Endothelial cell of umbilical vein (primary cell): Measurements from ENCODE around the gene HECW1. TPM values are rescaled to one million over a fixed set of nuclear protein-coding genes. Genes with fewer than 3 reads are reported as not detected.

Experiments
- BruUV-seq: library from RNA; stranded (reverse); fragments of 400-500 nt; replicated peaks from 2 replicates; lab custom pipeline; 2021; lab: Mats Ljungman, UMichigan
- CTCF ChIA-PET: fragments of 300-600, 350-600 bp; sonication (Branson Sonifier 250); formaldehyde crosslinking; loops from one replicate; lab custom pipeline; 2021; ENCODE audit warnings: antibody characterized with exemption, inconsistent platforms; lab: Charles Lee
- POLR2A ChIA-PET: fragments of 300-600, 350-600 bp; sonication (Branson Sonifier 250); formaldehyde crosslinking; loops from one replicate; lab custom pipeline; 2021; ENCODE audit warnings: antibody characterized with exemption, inconsistent platforms; lab: Charles Lee
- DNase-seq: peaks from one replicate; pipeline ENCODE4 v3.0.0-alpha.2; 2011; ENCODE audit warnings: low read depth, low spot score
- FAIRE-seq: peaks from 2 replicates; lab custom pipeline; 2011; peaks lifted over from hg19 to GRCh38; lab: Jason Lieb, UNC
- H2AFZ ChIP-seq: 2 replicates; pipeline ENCODE4 v1.6.0; 2012; ENCODE audit warnings: low read depth, low read length, control low read depth, inconsistent platforms
- H3K27ac ChIP-seq: 2 replicates; pipeline ENCODE4 v1.5.1; 2011; ENCODE audit warnings: low read depth, mild to moderate bottlenecking, control low read depth, low read length, moderate library complexity; ENCODE audit not compliant: insufficient read depth
- H3K27me3 ChIP-seq, 2 experiments: 2 replicates each; pipeline versions ENCODE4 v1.6.0 to v1.6.1; 2011; ENCODE audit warnings: low read length in 2 of 2, mixed read lengths in 1 of 2; ENCODE audit not compliant: control insufficient read depth in 2 of 2, insufficient read depth in 2 of 2
- H3K36me3 ChIP-seq, 2 experiments: 2 replicates in 1 of 2; 3 replicates in 1 of 2; pipeline ENCODE4 v1.5.1; 2011; ENCODE audit warnings: low read length in 2 of 2, mild to moderate bottlenecking in 1 of 2, moderate library complexity in 1 of 2; ENCODE audit not compliant: control insufficient read depth in 2 of 2, insufficient read depth in 2 of 2; ENCODE audit errors: extremely low read depth in 1 of 2
- H3K4me1 ChIP-seq: 3 replicates; pipeline ENCODE4 v1.5.1; 2011; ENCODE audit warnings: mild to moderate bottlenecking, low read length; ENCODE audit not compliant: control insufficient read depth, insufficient read depth; ENCODE audit errors: extremely low read depth
- H3K4me2 ChIP-seq: 2 replicates; pipeline ENCODE4 v1.6.1; 2011; ENCODE audit warnings: low read length, control low read depth, mixed read lengths; ENCODE audit not compliant: insufficient read depth
- H3K4me3 ChIP-seq, 3 experiments: fragments of 200-600 bp in 1 of 3; sonication (generic), shearing (Covaris generic) in 1 of 3; replicated peaks in 1 of 3; 2 replicates each; pipeline ENCODE4 v1.5.1; 2011 to 2016; ENCODE audit warnings: control low read depth in 3 of 3, low read length in 3 of 3, mild to moderate bottlenecking in 2 of 3, inconsistent platforms in 1 of 3, low read depth in 1 of 3, moderate library complexity in 1 of 3; ENCODE audit not compliant: insufficient read depth in 1 of 3
- H3K79me2 ChIP-seq: 2 replicates; pipeline ENCODE4 v1.6.0; 2012; ENCODE audit warnings: low read length, inconsistent platforms; ENCODE audit not compliant: control insufficient read depth, insufficient read depth
- H3K9ac ChIP-seq: replicated peaks from 2 replicates; pipeline ENCODE3; 2011; ENCODE audit warnings: low read length, control low read depth; ENCODE audit not compliant: insufficient read depth; ENCODE audit errors: extremely low read depth
- H3K9me1 ChIP-seq: replicated peaks from 3 replicates; pipeline ENCODE4 v1.6.0; 2011; ENCODE audit warnings: mild to moderate bottlenecking, low read length; ENCODE audit not compliant: control insufficient read depth, insufficient read depth; ENCODE audit errors: extremely low read depth
- H3K9me3 ChIP-seq: replicated peaks from 2 replicates; pipeline ENCODE4 v1.5.1; 2012; ENCODE audit warnings: low read length, inconsistent platforms; ENCODE audit not compliant: control insufficient read depth, insufficient read depth
- H4K20me1 ChIP-seq: replicated peaks from 2 replicates; pipeline ENCODE3; 2011; ENCODE audit warnings: mild to moderate bottlenecking, low read length; ENCODE audit not compliant: control insufficient read depth, insufficient read depth; ENCODE audit errors: extremely low read depth
- EZH2 ChIP-seq: IDR thresholded peaks from 2 replicates; pipeline ENCODE4 v1.6.1; 2012; ENCODE audit warnings: borderline replicate concordance, low read depth, mild to moderate bottlenecking, moderate library complexity, low read length, inconsistent platforms; ENCODE audit not compliant: severe bottlenecking
- FOS ChIP-seq: IDR thresholded peaks from 2 replicates; pipeline ENCODE4 v1.6.1; 2011; ENCODE audit warnings: mild to moderate bottlenecking, low read length, moderate library complexity, borderline replicate concordance; ENCODE audit not compliant: insufficient read depth
- GATA2 ChIP-seq: IDR thresholded peaks from 2 replicates; pipeline ENCODE4 v1.7.0; 2011; ENCODE audit warnings: low read depth, mild to moderate bottlenecking, moderate library complexity, mixed read lengths, low read length; ENCODE audit not compliant: insufficient read length, insufficient read depth
- JUN ChIP-seq: IDR thresholded peaks from 2 replicates; pipeline ENCODE4 v1.6.1; 2011; ENCODE audit warnings: borderline replicate concordance, low read depth; ENCODE audit not compliant: insufficient read length, insufficient read depth
- MYC ChIP-seq: IDR thresholded peaks from one replicate; pipeline ENCODE4 v1.6.1; 2011; ENCODE audit warnings: mild to moderate bottlenecking, low read depth, low read length
- POLR2A ChIP-seq: IDR thresholded peaks from 2 replicates; pipeline ENCODE4 v1.6.1; 2012; ENCODE audit warnings: low read depth, mild to moderate bottlenecking, control low read depth, low read length
- POLR2AphosphoS5 ChIP-seq: IDR thresholded peaks from 2 replicates; pipeline ENCODE4 v1.6.1; 2012; ENCODE audit warnings: low read depth, mild to moderate bottlenecking, control low read depth, low read length, moderate library complexity; ENCODE audit not compliant: insufficient read depth
- dilution Hi-C: fragments of 300-500 bp; cut with MboI; formaldehyde crosslinking; loops from one replicate; pipeline ENCODE4 v1.15.0; 2019; ENCODE audit warnings: low sequenced_read_pairs; ENCODE audit not compliant: extremely low pct_ligation_motif_present
- intact Hi-C: fragments of 100-400 bp; cut with micrococcal nuclease; formaldehyde crosslinking; loops from one replicate; pipeline ENCODE4 v1.10.0; 2022
- polyA plus RNA-seq, 4 experiments: library from polyadenylated mRNA; depleted of rRNA in 3 of 4; stranded (reverse) in 3 of 4; unstranded in 1 of 4; fragments of >200 nt; gene quantifications; 2 replicates each; pipeline versions ENCODE4 v1.2.1 to v1.2.3, GENCODE V29; 2011 to 2012; ENCODE audit warnings: missing spikeins in 1 of 4
- total RNA-seq: library from RNA; stranded (reverse); gene quantifications from 2 replicates; pipeline ENCODE4 v1.2.3, GENCODE V29; 2021
- TF ChIP-seq, protein P1 (sequence below): IDR thresholded peaks from 2 replicates; pipeline ENCODE4 v1.6.1; 2011; ENCODE audit not compliant: insufficient read depth, insufficient read length
- TF ChIP-seq, protein P2 (sequence below), 2 donors: IDR thresholded peaks; 1 replicate in 1 of 2; 2 replicates in 1 of 2; pipeline ENCODE4 v1.5.1; 2011; ENCODE audit warnings: low read length in 2 of 2, mild to moderate bottlenecking in 2 of 2, moderate library complexity in 2 of 2, control low read depth in 1 of 2, inconsistent platforms in 1 of 2, low read depth in 1 of 2; ENCODE audit not compliant: insufficient read depth in 1 of 2; ENCODE audit errors: extremely low read depth in 1 of 2

The HECW1 gene
- total and polyA plus RNA-seq, 2 donors (not counting 3 experiments of a cell fraction or from before 2014, with no cell fraction given), result not detected

DNA sequence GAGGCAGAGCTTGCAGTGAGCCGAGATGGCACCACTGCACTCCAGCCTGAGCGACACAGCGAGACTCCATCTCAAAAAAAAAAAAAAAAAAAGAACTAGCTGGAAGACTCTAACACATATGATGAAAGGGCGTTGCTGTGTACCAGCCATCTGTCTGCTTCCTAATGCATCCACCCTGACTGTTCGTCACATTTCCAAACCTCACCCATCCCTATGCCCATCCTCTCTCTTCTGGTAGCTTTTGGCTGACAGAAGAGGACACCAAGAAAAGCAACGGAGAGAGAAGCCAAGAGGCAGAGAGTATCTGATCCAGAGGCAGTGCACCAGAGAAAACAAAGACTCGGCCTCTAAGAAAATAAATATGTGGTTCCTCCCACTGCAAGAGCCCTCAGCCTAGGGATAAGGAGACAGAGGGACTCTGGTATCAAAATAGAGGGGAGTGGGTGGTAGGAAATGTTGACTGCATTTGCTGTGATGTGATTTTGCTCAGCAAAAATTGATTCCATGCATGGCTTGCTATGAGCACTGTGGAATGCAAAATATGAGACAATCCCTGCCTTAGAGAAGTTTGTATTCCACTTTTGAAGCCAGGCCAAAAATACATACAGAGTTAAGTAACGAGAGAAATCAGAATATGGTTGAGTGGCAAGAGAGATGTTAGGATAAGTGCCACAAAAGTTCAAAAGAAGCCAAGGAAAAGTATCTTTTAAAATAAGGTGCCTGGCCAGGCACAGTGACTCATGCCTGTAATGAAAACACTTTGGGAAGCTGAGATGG lies 369.6 kb downstream of the HECW1 start:
- Histone ChIP-seq H3K9me1 (no peaks in the 10 kb centered on the region), H3K4me3 (no peak overlapping the region), H2AFZ (no peak overlapping the region), H3K9ac (no peak overlapping the region), H3K4me1 (no peaks in the 10 kb centered on the region), H4K20me1 (no peaks in the 10 kb centered on the region), H3K36me3 (no peaks in the 10 kb centered on the region), H3K79me2 (no peaks in the 10 kb centered on the region), H3K27me3 (no peaks in the 10 kb centered on the region), H3K9me3 (no peaks in the 10 kb centered on the region), H3K4me2 (no peak overlapping the region), H3K27ac (no peak overlapping the region)
- intact Hi-C loops (no loop called here), dilution Hi-C loops (no loop called here)
- POLR2A ChIA-PET, result no interaction called here
- no peak for DNase-seq
- no peak for FAIRE-seq
- TF ChIP-seq POLR2A (no peak), MYC (no peak), JUN (no peak), FOS (no peak), POLR2AphosphoS5 (no peak)
- CTCF ChIA-PET, result interaction anchor here (1.6 kb wide), 1 partner anchor 42 kb away, joined by 5 read pairs; no protein-coding TSS in a partner anchor
- BruUV-seq, result no TSS peak

DNA sequence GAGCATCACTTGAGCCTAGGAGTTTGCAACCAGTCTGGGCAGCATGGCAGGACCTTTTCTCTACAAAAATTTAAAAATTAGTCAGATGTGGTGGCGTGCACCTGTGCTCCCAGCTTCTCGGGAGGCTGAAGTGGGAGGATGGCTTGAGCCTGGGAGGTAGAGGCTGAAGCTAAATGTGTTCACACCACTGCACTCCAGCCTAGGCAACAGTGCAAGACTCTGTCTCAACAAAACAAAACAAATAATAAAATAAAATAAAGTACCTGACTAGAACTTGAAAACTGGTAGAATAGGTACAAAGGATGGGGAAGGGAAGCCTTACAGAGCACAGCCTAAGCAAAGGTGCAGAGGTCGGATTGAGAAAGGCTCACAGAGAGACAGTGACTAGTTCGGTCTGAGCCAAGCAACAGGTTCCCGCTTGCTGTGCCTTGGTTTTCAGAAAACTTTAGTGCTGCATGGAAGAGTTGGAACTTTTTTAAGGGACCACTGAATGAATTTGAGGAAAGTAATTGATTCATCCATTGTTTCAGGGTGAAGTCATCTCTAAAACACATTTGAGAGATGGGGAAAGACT lies 370.3 kb downstream of the HECW1 start:
- ChIA-PET CTCF (interaction anchor here (1.1 to 1.6 kb wide), 2 partner anchors 43 to 217 kb away, joined by 4 to 5 read pairs; no protein-coding TSS in a partner anchor), POLR2A (no interaction called here)
- Histone ChIP-seq H3K27me3 (no peaks in the 10 kb centered on the region), H3K36me3 (no peaks in the 10 kb centered on the region), H2AFZ (no peak overlapping the region), H3K27ac (no peak overlapping the region), H3K4me2 (no peak overlapping the region), H3K9me3 (no peaks in the 10 kb centered on the region), H3K9me1 (no peaks in the 10 kb centered on the region), H3K79me2 (no peaks in the 10 kb centered on the region), H3K4me1 (no peaks in the 10 kb centered on the region), H3K4me3 (no peak overlapping the region), H4K20me1 (no peaks in the 10 kb centered on the region), H3K9ac (no peak overlapping the region)
- DNase-seq, result no peak
- no TSS peak for BruUV-seq
- no peak for FAIRE-seq
- dilution Hi-C loops (no loop called here), intact Hi-C loops (no loop called here)
- TF ChIP-seq POLR2A (no peak), JUN (no peak), EZH2 (no peak), POLR2AphosphoS5 (no peak), MYC (no peak), GATA2 (no peak), FOS (no peak)
- TF ChIP-seq, protein P1, sequence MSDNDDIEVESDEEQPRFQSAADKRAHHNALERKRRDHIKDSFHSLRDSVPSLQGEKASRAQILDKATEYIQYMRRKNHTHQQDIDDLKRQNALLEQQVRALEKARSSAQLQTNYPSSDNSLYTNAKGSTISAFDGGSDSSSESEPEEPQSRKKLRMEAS, result no peak
- TF ChIP-seq, protein P2, sequence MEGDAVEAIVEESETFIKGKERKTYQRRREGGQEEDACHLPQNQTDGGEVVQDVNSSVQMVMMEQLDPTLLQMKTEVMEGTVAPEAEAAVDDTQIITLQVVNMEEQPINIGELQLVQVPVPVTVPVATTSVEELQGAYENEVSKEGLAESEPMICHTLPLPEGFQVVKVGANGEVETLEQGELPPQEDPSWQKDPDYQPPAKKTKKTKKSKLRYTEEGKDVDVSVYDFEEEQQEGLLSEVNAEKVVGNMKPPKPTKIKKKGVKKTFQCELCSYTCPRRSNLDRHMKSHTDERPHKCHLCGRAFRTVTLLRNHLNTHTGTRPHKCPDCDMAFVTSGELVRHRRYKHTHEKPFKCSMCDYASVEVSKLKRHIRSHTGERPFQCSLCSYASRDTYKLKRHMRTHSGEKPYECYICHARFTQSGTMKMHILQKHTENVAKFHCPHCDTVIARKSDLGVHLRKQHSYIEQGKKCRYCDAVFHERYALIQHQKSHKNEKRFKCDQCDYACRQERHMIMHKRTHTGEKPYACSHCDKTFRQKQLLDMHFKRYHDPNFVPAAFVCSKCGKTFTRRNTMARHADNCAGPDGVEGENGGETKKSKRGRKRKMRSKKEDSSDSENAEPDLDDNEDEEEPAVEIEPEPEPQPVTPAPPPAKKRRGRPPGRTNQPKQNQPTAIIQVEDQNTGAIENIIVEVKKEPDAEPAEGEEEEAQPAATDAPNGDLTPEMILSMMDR (IDR thresholded peaks at IDR 0.05; ENCODE audit: extremely low read depth in 1 of 2, insufficient read depth in 1 of 2, low read depth in 1 of 2, low read length in 2 of 2), result no peak
